ENCODE data around the gene COMT.

DNA sequence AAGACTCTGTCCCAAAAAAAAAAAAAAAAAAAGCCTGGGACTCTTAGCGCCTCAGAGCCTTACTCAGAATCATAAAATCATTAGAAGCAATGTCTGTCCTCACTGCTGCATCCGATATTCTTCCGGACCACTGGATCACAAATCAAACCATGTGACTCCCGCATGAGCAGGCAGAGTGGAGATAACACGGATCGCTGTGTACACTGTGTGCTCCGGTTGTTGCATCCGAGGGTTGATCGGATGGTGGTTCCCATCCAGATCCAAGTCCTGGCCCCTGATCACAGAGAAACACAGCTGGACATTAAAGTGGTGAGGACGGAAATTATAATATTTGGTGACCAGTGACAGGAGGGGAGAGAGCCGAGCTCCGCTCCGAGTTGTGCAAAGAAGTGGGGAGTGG, 9.8 kb downstream of the COMT start:
- TF ChIP-seq, protein P1, sequence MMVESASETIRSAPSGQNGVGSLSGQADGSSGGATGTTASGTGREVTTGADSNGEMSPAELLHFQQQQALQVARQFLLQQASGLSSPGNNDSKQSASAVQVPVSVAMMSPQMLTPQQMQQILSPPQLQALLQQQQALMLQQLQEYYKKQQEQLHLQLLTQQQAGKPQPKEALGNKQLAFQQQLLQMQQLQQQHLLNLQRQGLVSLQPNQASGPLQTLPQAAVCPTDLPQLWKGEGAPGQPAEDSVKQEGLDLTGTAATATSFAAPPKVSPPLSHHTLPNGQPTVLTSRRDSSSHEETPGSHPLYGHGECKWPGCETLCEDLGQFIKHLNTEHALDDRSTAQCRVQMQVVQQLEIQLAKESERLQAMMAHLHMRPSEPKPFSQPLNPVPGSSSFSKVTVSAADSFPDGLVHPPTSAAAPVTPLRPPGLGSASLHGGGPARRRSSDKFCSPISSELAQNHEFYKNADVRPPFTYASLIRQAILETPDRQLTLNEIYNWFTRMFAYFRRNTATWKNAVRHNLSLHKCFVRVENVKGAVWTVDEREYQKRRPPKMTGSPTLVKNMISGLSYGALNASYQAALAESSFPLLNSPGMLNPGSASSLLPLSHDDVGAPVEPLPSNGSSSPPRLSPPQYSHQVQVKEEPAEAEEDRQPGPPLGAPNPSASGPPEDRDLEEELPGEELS (CRISPR knock-in tag; IDR thresholded peaks at IDR 0.05), result no peak
- no peak for TF ChIP-seq KAT7 (CRISPR knock-in tag; IDR thresholded peaks at IDR 0.05; ENCODE audit: borderline replicate concordance)
- TF ChIP-seq, protein P2, sequence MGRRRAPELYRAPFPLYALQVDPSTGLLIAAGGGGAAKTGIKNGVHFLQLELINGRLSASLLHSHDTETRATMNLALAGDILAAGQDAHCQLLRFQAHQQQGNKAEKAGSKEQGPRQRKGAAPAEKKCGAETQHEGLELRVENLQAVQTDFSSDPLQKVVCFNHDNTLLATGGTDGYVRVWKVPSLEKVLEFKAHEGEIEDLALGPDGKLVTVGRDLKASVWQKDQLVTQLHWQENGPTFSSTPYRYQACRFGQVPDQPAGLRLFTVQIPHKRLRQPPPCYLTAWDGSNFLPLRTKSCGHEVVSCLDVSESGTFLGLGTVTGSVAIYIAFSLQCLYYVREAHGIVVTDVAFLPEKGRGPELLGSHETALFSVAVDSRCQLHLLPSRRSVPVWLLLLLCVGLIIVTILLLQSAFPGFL (CRISPR knock-in tag; IDR thresholded peaks at IDR 0.05; ENCODE audit: borderline replicate concordance), result no peak
- TF ChIP-seq FOXJ3 (CRISPR knock-in tag; IDR thresholded peaks at IDR 0.05; ENCODE audit: borderline replicate concordance), result no peak
- TF ChIP-seq, protein P3, sequence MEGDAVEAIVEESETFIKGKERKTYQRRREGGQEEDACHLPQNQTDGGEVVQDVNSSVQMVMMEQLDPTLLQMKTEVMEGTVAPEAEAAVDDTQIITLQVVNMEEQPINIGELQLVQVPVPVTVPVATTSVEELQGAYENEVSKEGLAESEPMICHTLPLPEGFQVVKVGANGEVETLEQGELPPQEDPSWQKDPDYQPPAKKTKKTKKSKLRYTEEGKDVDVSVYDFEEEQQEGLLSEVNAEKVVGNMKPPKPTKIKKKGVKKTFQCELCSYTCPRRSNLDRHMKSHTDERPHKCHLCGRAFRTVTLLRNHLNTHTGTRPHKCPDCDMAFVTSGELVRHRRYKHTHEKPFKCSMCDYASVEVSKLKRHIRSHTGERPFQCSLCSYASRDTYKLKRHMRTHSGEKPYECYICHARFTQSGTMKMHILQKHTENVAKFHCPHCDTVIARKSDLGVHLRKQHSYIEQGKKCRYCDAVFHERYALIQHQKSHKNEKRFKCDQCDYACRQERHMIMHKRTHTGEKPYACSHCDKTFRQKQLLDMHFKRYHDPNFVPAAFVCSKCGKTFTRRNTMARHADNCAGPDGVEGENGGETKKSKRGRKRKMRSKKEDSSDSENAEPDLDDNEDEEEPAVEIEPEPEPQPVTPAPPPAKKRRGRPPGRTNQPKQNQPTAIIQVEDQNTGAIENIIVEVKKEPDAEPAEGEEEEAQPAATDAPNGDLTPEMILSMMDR (IDR thresholded peaks at IDR 0.05), result no peak
- TF ChIP-seq NFATC4 (CRISPR knock-in tag; IDR thresholded peaks at IDR 0.05), result no peak
- TF ChIP-seq, protein P4, sequence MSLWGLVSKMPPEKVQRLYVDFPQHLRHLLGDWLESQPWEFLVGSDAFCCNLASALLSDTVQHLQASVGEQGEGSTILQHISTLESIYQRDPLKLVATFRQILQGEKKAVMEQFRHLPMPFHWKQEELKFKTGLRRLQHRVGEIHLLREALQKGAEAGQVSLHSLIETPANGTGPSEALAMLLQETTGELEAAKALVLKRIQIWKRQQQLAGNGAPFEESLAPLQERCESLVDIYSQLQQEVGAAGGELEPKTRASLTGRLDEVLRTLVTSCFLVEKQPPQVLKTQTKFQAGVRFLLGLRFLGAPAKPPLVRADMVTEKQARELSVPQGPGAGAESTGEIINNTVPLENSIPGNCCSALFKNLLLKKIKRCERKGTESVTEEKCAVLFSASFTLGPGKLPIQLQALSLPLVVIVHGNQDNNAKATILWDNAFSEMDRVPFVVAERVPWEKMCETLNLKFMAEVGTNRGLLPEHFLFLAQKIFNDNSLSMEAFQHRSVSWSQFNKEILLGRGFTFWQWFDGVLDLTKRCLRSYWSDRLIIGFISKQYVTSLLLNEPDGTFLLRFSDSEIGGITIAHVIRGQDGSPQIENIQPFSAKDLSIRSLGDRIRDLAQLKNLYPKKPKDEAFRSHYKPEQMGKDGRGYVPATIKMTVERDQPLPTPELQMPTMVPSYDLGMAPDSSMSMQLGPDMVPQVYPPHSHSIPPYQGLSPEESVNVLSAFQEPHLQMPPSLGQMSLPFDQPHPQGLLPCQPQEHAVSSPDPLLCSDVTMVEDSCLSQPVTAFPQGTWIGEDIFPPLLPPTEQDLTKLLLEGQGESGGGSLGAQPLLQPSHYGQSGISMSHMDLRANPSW (CRISPR knock-in tag; conservative IDR thresholded peaks at IDR 0.05; ENCODE audit: low read depth), result no peak

Measured in WTC11 (cell line).